Sigmoid colon (tissue), 7 donors: ENCODE data around the gene AEBP1. TPM values are rescaled to one million over a fixed set of nuclear protein-coding genes. Genes with fewer than 3 reads are reported as not detected.

Source experiments
- DNase-seq: peaks from one replicate; pipeline ENCODE4 v3.0.0-alpha.2; 2019
- H3K27ac ChIP-seq, 4 donors: fragments of 200-600 bp; sonication (generic); one replicate each; pipeline ENCODE4 v1.5.1; 2016 to 2019; ENCODE audit warnings: mild to moderate bottlenecking in 1 of 4
- H3K27me3 ChIP-seq, 3 donors: fragments of 200-600 bp; sonication (generic); one replicate each; pipeline ENCODE4 v1.5.1; 2019; ENCODE audit warnings: mild to moderate bottlenecking in 1 of 3
- H3K36me3 ChIP-seq, 4 donors: fragments of 200-600 bp; sonication (generic); one replicate each; pipeline ENCODE4 v1.5.1; 2016 to 2019
- H3K4me1 ChIP-seq, 4 donors: fragments of 200-600 bp; sonication (generic); one replicate each; pipeline ENCODE4 v1.5.1; 2017 to 2019
- H3K4me3 ChIP-seq, 4 donors: fragments of 200-600 bp; sonication (generic); one replicate each; pipeline ENCODE4 v1.5.1; 2017 to 2019; ENCODE audit warnings: mild to moderate bottlenecking in 2 of 4, moderate library complexity in 1 of 4
- H3K9me3 ChIP-seq, 4 donors: fragments of 200-600 bp in 3 of 4; sonication (generic) in 3 of 4; one replicate each; pipeline versions ENCODE4 v1.5.1 to v1.6.1; 2013 to 2019
- EP300 ChIP-seq, 4 donors: sonication (generic); formaldehyde crosslinking; IDR thresholded peaks; one replicate each; pipeline ENCODE4 v1.6.1; 2017; ENCODE audit warnings: antibody characterized with exemption in 4 of 4
- POLR2A ChIP-seq, 2 donors: fragments of 450-650 bp; IDR thresholded peaks; one replicate each; pipeline ENCODE4 v1.6.1; 2016; ENCODE audit warnings: antibody characterized with exemption in 2 of 2, mild to moderate bottlenecking in 2 of 2, moderate library complexity in 2 of 2
- POLR2AphosphoS5 ChIP-seq, 4 donors: sonication (generic); formaldehyde crosslinking; IDR thresholded peaks; one replicate each; pipeline ENCODE4 v1.6.1; 2017; ENCODE audit warnings: antibody characterized with exemption in 4 of 4
- WGBS, 2 donors: extraction: QIAGEN DNeasy Blood & Tissue Kit; methylation state at CpG; one replicate each; pipeline ENCODE4 v1.1.7; 2013; 5-methylcytosine and 5-hydroxymethylcytosine counted together
- intact Hi-C: fragments of 100-400 bp; cut with DNase I; formaldehyde crosslinking; loops from one replicate; pipeline ENCODE4 v1.15.1; 2023
- polyA plus RNA-seq, 3 donors: library from polyadenylated mRNA; stranded (reverse); fragments of 200-250 nt; gene quantifications; one replicate each; pipeline ENCODE4 v1.2.3, GENCODE V29; 2013
- total RNA-seq, 4 donors: library from RNA; depleted of rRNA; stranded (reverse); fragments of >200 nt; gene quantifications; one replicate each; pipeline ENCODE4 v1.1.0, GENCODE V29; 2016
- TF ChIP-seq, protein P1 (sequence below), 4 experiments: fragments of 450-650 bp in 3 of 4; fragments of 200-600 bp in 1 of 4; IDR thresholded peaks; one replicate each; pipeline ENCODE4 v1.5.1; 2016 to 2019; ENCODE audit warnings: antibody characterized with exemption in 4 of 4, mild to moderate bottlenecking in 3 of 4, moderate library complexity in 2 of 4
- donor health status: healthy with polysubstance abuse.
- donor health status: Bipolar disorder and iron deficiency.
- donor health status: healthy.

The AEBP1 gene
- total and polyA plus RNA-seq, 7 donors = 2.5 to 182 (median 74.6) TPM

DNA sequence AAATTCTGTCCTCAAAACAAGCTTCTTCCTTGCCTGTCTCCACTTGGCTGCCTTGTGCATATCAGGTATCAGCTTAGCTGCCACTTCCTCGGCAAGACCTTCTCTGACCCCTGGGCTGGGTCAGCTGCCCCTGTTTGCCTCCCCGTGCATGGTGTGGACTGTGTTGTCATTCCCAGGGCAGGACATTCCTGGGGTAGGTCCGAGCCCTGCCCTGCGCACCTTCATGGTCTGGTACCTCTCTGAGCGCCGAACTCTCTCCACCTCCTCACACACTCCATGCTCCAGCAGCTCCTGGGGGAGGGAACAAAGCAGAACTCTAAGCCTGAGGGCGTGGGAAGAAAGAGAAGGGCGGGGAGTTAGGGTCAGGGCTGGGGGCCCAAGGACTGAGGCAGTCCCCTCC, 25.6 kb upstream of the AEBP1 start:
- intact Hi-C loops = no loop called here
- H3K4me1 ChIP-seq = peaks cover 0 to 20% (median 17%) of the 10 kb centered on the region in 4 donors
- 85 to 91% methylated on average over 8 of the region's 8 CpGs for WGBS, 2 donors
- H3K27me3 ChIP-seq = no peaks in the 10 kb centered on the region
- H3K36me3 ChIP-seq = peaks cover 33 to 71% (median 46%) of the 10 kb centered on the region in 4 donors
- no peak overlapping the region for H3K4me3 ChIP-seq
- no peak for DNase-seq
- H3K9me3 ChIP-seq = no peaks in the 10 kb centered on the region
- no peak overlapping the region for H3K27ac ChIP-seq
- TF ChIP-seq EP300 (IDR thresholded peaks at IDR 0.05) (no peak), POLR2A (IDR thresholded peaks at IDR 0.05) (no peak), POLR2AphosphoS5 (IDR thresholded peaks at IDR 0.05) (no peak)
- TF ChIP-seq, protein P1, sequence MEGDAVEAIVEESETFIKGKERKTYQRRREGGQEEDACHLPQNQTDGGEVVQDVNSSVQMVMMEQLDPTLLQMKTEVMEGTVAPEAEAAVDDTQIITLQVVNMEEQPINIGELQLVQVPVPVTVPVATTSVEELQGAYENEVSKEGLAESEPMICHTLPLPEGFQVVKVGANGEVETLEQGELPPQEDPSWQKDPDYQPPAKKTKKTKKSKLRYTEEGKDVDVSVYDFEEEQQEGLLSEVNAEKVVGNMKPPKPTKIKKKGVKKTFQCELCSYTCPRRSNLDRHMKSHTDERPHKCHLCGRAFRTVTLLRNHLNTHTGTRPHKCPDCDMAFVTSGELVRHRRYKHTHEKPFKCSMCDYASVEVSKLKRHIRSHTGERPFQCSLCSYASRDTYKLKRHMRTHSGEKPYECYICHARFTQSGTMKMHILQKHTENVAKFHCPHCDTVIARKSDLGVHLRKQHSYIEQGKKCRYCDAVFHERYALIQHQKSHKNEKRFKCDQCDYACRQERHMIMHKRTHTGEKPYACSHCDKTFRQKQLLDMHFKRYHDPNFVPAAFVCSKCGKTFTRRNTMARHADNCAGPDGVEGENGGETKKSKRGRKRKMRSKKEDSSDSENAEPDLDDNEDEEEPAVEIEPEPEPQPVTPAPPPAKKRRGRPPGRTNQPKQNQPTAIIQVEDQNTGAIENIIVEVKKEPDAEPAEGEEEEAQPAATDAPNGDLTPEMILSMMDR (IDR thresholded peaks at IDR 0.05) = no peak

DNA sequence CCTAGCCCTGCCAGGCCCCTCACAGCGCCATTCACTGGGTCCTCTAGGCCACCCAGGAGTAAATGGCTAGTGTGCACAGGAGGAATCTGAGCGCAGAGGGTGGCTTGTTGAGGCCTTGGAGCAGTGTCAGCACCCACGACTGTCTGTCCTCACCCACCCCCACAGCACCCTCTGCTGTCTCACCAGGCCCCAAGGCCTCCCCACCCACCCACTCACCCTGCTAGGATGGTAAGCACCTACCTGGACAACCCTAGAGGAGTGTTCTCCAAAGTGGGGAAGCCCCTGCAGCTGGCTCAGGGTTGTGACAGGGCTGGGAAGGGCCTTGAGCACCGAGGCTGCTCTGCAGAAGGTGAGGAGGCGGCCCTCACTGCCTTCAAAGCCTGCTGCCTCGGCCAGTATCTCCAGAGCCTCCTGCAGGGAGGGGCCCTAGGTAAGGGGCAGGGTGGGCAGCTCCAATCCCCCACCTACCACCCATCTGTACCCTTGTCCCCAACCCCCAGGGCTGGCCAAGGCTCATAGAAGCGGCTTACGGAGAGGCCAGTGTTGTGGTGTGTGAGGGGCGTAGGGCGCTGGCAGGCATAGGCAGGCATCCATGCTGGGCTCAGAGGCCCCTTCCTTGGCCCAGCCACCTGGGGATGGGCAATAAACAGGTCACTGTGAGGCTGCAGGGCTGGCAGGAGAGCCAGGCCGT, 24.7 kb upstream of the AEBP1 start:
- Histone ChIP-seq H3K4me3 (no peak overlapping the region), H3K9me3 (no peaks in the 10 kb centered on the region), H3K27ac (no peak overlapping the region), H3K27me3 (no peaks in the 10 kb centered on the region), H3K36me3 (peaks cover 33 to 62% (median 45%) of the 10 kb centered on the region in 4 donors), H3K4me1 (peaks cover 0 to 18% (median 12%) of the 10 kb centered on the region in 4 donors)
- intact Hi-C loops = loop anchor here (5.0 to 10.0 kb wide), 2 partner anchors 123 to 805 kb away; partner anchors contain the start of genes PURB and YKT6
- 81 to 87% methylated on average over 11 of the region's 11 CpGs for WGBS, 2 donors
- no peak for TF ChIP-seq POLR2AphosphoS5 (IDR thresholded peaks at IDR 0.05)
- TF ChIP-seq POLR2A (IDR thresholded peaks at IDR 0.05) = no peak
- TF ChIP-seq EP300 (IDR thresholded peaks at IDR 0.05) = no peak
- TF ChIP-seq, protein P1 (IDR thresholded peaks at IDR 0.05) = no peak
- DNase-seq = no peak

DNA sequence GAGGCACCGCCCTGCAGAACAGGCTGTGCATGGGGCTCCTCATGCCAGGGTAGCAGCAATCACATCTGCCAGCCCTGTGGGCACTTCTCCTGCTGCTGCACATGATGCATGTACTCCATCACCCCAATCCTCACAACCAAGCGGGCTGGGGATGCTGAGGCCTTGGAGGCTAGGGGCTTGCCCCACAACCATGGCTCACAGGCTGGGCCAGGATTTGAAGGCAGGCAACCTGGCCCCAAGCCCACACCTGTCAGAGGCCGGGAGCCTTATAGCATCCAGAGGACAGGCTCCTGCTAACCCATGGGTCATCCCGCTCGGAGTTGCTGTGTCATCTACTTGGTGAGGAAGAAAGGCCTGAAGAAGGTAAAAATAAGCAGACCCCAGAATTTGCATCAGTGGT, 24.0 kb upstream of the AEBP1 start:
- peaks cover 33 to 55% (median 45%) of the 10 kb centered on the region in 4 donors for H3K36me3 ChIP-seq
- WGBS, 2 donors = 91 to 94% methylated on average over 5 of the region's 5 CpGs
- no peaks in the 10 kb centered on the region for H3K27me3 ChIP-seq
- H3K4me3 ChIP-seq = no peak overlapping the region
- no peak overlapping the region for H3K27ac ChIP-seq
- intact Hi-C loops = loop anchor here (5.0 to 10.0 kb wide), 2 partner anchors 122 to 805 kb away; partner anchors contain the start of genes PURB and YKT6
- TF ChIP-seq, protein P1 (IDR thresholded peaks at IDR 0.05) = no peak
- TF ChIP-seq POLR2A (IDR thresholded peaks at IDR 0.05) (no peak), EP300 (IDR thresholded peaks at IDR 0.05) (no peak), POLR2AphosphoS5 (IDR thresholded peaks at IDR 0.05) (no peak)
- peaks cover 0 to 22% (median 12%) of the 10 kb centered on the region in 4 donors for H3K4me1 ChIP-seq
- no peak for DNase-seq
- H3K9me3 ChIP-seq = no peaks in the 10 kb centered on the region

DNA sequence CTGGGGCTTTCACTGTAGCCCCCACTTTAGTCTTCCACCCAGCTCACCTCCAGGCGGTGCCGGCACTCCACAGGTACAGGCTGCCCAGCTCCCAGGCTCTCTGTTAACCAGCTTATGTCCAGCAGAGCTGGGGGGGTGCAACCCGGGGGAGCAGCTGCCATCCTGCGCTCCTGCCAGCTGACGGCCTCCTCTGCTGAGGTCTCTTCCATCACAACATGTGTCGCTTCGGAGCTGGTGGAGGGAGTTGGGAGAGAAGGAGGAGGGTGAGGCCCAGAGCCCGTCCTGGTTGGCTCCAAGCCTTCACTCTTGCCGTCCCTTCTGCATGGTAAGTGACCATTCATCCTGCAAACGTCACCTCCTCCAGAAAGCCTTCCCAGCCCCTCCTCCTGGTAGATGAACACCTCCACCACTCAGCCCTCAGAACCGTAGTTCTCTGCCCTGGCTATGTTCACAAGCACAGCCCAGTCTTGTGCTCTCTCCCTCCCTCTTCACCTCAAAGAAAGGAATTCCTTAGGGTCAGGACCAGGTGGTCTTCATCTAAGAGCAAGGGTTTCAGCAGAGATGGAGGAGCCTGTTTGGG, 23.4 kb upstream of the AEBP1 start:
- intact Hi-C loops = loop anchor here (5.0 to 10.0 kb wide), 2 partner anchors 122 to 804 kb away; partner anchors contain the start of genes PURB and YKT6
- no peak for DNase-seq
- Histone ChIP-seq H3K9me3 (no peaks in the 10 kb centered on the region), H3K27me3 (no peaks in the 10 kb centered on the region), H3K4me3 (peak overlapping the region in 1 of 4 donors; percentile 83), H3K4me1 (peaks cover 0 to 22% (median 12%) of the 10 kb centered on the region in 4 donors), H3K27ac (peak overlapping the region; percentile 88 to 91 (median 89)), H3K36me3 (peaks cover 33 to 49% (median 41%) of the 10 kb centered on the region in 4 donors)
- TF ChIP-seq POLR2A (IDR thresholded peaks at IDR 0.05) (no peak), EP300 (IDR thresholded peaks at IDR 0.05) (no peak), POLR2AphosphoS5 (IDR thresholded peaks at IDR 0.05) (no peak)
- TF ChIP-seq, protein P1 (IDR thresholded peaks at IDR 0.05) = no peak
- 88% methylated on average over 11 of the region's 11 CpGs for WGBS, 2 donors
